Liver (tissue), 9 donors: ENCODE measurements around the gene TMIE. TPM values are rescaled to one million over a fixed set of nuclear protein-coding genes. Genes with fewer than 3 reads are reported as not detected.
A peak's percentile ranks its signal among the peaks of the same experiment; 100 is the strongest.

ENCODE experiments used
- DNase-seq: peaks from one replicate; pipeline ENCODE4 v3.0.0-alpha.2; 2017; ENCODE audit warnings: low spot score
- H3K27ac ChIP-seq, 2 donors: one replicate each; pipeline ENCODE4 v1.7.0; 2013; ENCODE audit warnings: inconsistent platforms in 2 of 2, low read length in 2 of 2, control low read depth in 1 of 2, low read depth in 1 of 2, mild to moderate bottlenecking in 1 of 2
- H3K27me3 ChIP-seq, 4 donors: one replicate each; pipeline versions ENCODE4 v1.6.1 to v1.7.0; 2013; ENCODE audit warnings: low read length in 3 of 4, inconsistent platforms in 1 of 4, mild to moderate bottlenecking in 1 of 4, moderate library complexity in 1 of 4; ENCODE audit not compliant: control insufficient read depth in 4 of 4, insufficient read depth in 4 of 4
- H3K36me3 ChIP-seq, 4 donors: one replicate each; pipeline versions ENCODE4 v1.6.1 to v1.7.0; 2013; ENCODE audit warnings: low read length in 3 of 4, mild to moderate bottlenecking in 3 of 4, low read depth in 1 of 4, moderate library complexity in 1 of 4; ENCODE audit not compliant: control insufficient read depth in 4 of 4, insufficient read depth in 3 of 4
- H3K4me1 ChIP-seq, 4 donors: one replicate each; pipeline versions ENCODE4 v1.6.1 to v1.7.0; 2013; ENCODE audit warnings: low read length in 3 of 4, mild to moderate bottlenecking in 3 of 4, moderate library complexity in 1 of 4; ENCODE audit not compliant: control insufficient read depth in 4 of 4, insufficient read depth in 4 of 4
- H3K4me3 ChIP-seq, 3 donors: one replicate each; pipeline versions ENCODE4 v1.6.1 to v1.7.0; 2013; ENCODE audit warnings: low read length in 3 of 3, control low read depth in 1 of 3, low read depth in 1 of 3, mild to moderate bottlenecking in 1 of 3
- H3K9ac ChIP-seq, 2 donors: one replicate each; pipeline ENCODE4 v1.7.0; 2013; ENCODE audit warnings: low read length in 2 of 2, mild to moderate bottlenecking in 2 of 2, moderate library complexity in 2 of 2, control low read depth in 1 of 2, low read depth in 1 of 2
- H3K9me3 ChIP-seq, 4 donors: one replicate each; pipeline versions ENCODE4 v1.6.1 to v1.7.0; 2013; ENCODE audit warnings: low read length in 3 of 4; ENCODE audit not compliant: control insufficient read depth in 4 of 4
- EGR1 ChIP-seq, 2 donors: IDR thresholded peaks; 2 replicates each; pipeline ENCODE4 v1.6.1; 2016 to 2018; ENCODE audit warnings: antibody characterized with exemption in 2 of 2, low read depth in 2 of 2
- FOXA2 ChIP-seq: IDR thresholded peaks from 2 replicates; pipeline ENCODE4 v1.6.1; 2016; ENCODE audit warnings: antibody characterized with exemption
- GABPA ChIP-seq, 2 donors: IDR thresholded peaks in 1 of 2; conservative IDR thresholded peaks in 1 of 2; 2 replicates each; pipeline ENCODE4 v1.6.1; 2016; ENCODE audit warnings: antibody characterized with exemption in 2 of 2, mild to moderate bottlenecking in 1 of 2, moderate library complexity in 1 of 2
- HNF4A ChIP-seq, 2 donors: conservative IDR thresholded peaks; 2 replicates each; pipeline ENCODE4 v1.6.1; 2016; ENCODE audit warnings: antibody characterized with exemption in 2 of 2, mild to moderate bottlenecking in 2 of 2
- MAX ChIP-seq: IDR thresholded peaks from 2 replicates; pipeline ENCODE4 v1.6.1; 2016; ENCODE audit warnings: antibody characterized with exemption
- NR2F2 ChIP-seq: IDR thresholded peaks from 2 replicates; pipeline ENCODE4 v1.6.1; 2016; ENCODE audit warnings: antibody characterized with exemption
- RAD21 ChIP-seq, 2 donors: IDR thresholded peaks; 2 replicates each; pipeline ENCODE4 v1.6.1; 2016; ENCODE audit warnings: antibody characterized with exemption in 2 of 2, mild to moderate bottlenecking in 2 of 2
- RXRA ChIP-seq, 2 donors: IDR thresholded peaks; 2 replicates each; pipeline ENCODE4 v1.6.1; 2017 to 2018; ENCODE audit warnings: antibody characterized with exemption in 2 of 2, mild to moderate bottlenecking in 1 of 2
- SP1 ChIP-seq: IDR thresholded peaks from 2 replicates; pipeline ENCODE4 v1.6.1; 2018; ENCODE audit warnings: antibody characterized with exemption, mild to moderate bottlenecking
- YY1 ChIP-seq: IDR thresholded peaks from 2 replicates; pipeline ENCODE4 v1.6.1; 2016; ENCODE audit warnings: antibody characterized with exemption, mild to moderate bottlenecking
- ZBTB33 ChIP-seq: IDR thresholded peaks from 2 replicates; pipeline ENCODE4 v1.6.1; 2016; ENCODE audit warnings: antibody characterized with exemption
- WGBS: extraction: QIAGEN DNeasy Blood & Tissue Kit; methylation state at CpG from one replicate; pipeline ENCODE4 v1.1.7; 2013; 5-methylcytosine and 5-hydroxymethylcytosine counted together
- polyA plus RNA-seq, 2 donors: library from polyadenylated mRNA; stranded (reverse) in 1 of 2; unstranded in 1 of 2; fragments of 200-250 nt in 1 of 2; fragments of >200 nt in 1 of 2; fragmentation: Nextera tagmentation in 1 of 2; extraction: Ambion mirVana in 1 of 2; gene quantifications; one replicate each; pipeline versions ENCODE4 v1.2.1 to v1.2.3, GENCODE V29; 2013 to 2015
- total RNA-seq, 2 donors: library from RNA; depleted of rRNA; stranded (reverse); fragments of >200 nt; gene quantifications; one replicate each; pipeline ENCODE4 v1.2.3, GENCODE V29; 2014
- TF ChIP-seq, protein P1 (sequence below): IDR thresholded peaks from 2 replicates; pipeline ENCODE4 v1.6.1; 2016; ENCODE audit warnings: antibody characterized with exemption, mild to moderate bottlenecking
- donor health status: healthy.
- donor health status: healthy.
- donor health status: healthy.
- donor health status: healthy.
- donor health status: healthy.

The TMIE gene
- total and polyA plus RNA-seq, 4 donors, result 0.13 to 0.26 (median 0.15) TPM

DNA sequence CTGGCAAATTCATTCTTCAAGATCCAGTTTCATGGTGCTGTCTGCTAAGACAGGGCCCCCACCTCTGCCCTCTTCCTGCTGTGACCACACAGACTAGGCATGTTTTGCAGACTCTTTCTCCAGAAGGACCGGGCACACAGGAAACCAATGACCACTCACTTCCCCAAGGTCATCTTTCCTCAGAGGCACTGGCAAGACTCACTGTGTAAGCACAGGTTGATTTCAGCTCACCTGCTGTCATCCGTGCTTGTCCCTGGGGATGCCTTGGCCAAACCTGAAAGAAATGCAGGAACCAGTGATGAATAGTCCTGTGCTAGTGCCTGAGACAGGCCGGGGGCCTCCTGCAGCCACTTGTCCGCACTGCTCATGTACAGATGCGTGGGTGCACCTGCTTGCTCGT lies 41.2 kb upstream of the TMIE start:
- no peak overlapping the region for H3K27ac ChIP-seq
- H3K36me3 ChIP-seq, result no peaks in the 10 kb centered on the region
- peaks cover 4 to 19% (median 14%) of the 10 kb centered on the region in 4 donors for H3K4me1 ChIP-seq
- TF ChIP-seq EGR1 (IDR thresholded peaks at IDR 0.05; ENCODE audit: low read depth in 2 of 2) (no peak), RAD21 (IDR thresholded peaks at IDR 0.05) (no peak), NR2F2 (no peak), MAX (no peak), SP1 (no peak), HNF4A (conservative IDR thresholded peaks at IDR 0.05) (no peak), RXRA (IDR thresholded peaks at IDR 0.05) (no peak), GABPA (IDR thresholded peaks at IDR 0.05 in 1 of 2, conservative IDR thresholded peaks at IDR 0.05 in 1 of 2) (no peak)
- TF ChIP-seq, protein P1, sequence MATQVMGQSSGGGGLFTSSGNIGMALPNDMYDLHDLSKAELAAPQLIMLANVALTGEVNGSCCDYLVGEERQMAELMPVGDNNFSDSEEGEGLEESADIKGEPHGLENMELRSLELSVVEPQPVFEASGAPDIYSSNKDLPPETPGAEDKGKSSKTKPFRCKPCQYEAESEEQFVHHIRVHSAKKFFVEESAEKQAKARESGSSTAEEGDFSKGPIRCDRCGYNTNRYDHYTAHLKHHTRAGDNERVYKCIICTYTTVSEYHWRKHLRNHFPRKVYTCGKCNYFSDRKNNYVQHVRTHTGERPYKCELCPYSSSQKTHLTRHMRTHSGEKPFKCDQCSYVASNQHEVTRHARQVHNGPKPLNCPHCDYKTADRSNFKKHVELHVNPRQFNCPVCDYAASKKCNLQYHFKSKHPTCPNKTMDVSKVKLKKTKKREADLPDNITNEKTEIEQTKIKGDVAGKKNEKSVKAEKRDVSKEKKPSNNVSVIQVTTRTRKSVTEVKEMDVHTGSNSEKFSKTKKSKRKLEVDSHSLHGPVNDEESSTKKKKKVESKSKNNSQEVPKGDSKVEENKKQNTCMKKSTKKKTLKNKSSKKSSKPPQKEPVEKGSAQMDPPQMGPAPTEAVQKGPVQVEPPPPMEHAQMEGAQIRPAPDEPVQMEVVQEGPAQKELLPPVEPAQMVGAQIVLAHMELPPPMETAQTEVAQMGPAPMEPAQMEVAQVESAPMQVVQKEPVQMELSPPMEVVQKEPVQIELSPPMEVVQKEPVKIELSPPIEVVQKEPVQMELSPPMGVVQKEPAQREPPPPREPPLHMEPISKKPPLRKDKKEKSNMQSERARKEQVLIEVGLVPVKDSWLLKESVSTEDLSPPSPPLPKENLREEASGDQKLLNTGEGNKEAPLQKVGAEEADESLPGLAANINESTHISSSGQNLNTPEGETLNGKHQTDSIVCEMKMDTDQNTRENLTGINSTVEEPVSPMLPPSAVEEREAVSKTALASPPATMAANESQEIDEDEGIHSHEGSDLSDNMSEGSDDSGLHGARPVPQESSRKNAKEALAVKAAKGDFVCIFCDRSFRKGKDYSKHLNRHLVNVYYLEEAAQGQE, result no peak
- 91% methylated on average over 6 of the region's 6 CpGs for WGBS
- H3K9me3 ChIP-seq, result no peaks in the 10 kb centered on the region
- DNase-seq, result peak; percentile 16
- H3K9ac ChIP-seq, result no peak overlapping the region
- no peaks in the 10 kb centered on the region for H3K27me3 ChIP-seq
- no peak overlapping the region for H3K4me3 ChIP-seq

GRCh38 chr3:46660543-46661523 lies 40.4 kb upstream of the TMIE start:
- TF ChIP-seq HNF4A (conservative IDR thresholded peaks at IDR 0.05) (peak in 1 of 2 donors; percentile 53), FOXA2 (peak; percentile 4), RAD21 (IDR thresholded peaks at IDR 0.05) (peak; percentile 19 to 44), MAX (peak; percentile 84), GABPA (IDR thresholded peaks at IDR 0.05 in 1 of 2, conservative IDR thresholded peaks at IDR 0.05 in 1 of 2) (no peak), YY1 (no peak), ZBTB33 (no peak), RXRA (IDR thresholded peaks at IDR 0.05) (peak in 1 of 2 donors; percentile 80)
- Histone ChIP-seq H3K4me3 (no peak overlapping the region), H3K9ac (no peak overlapping the region)

More at GRCh38 chr3:46660543-46661523, 40.4 kb upstream of the TMIE start:
- Histone ChIP-seq H3K4me1 (peaks cover 4 to 22% (median 16%) of the 10 kb centered on the region in 4 donors), H3K27ac (no peak overlapping the region), H3K9me3 (no peaks in the 10 kb centered on the region), H3K27me3 (no peaks in the 10 kb centered on the region), H3K36me3 (no peaks in the 10 kb centered on the region)
- DNase-seq, result peak; percentile 27
- 54% methylated on average over 9 of the region's 9 CpGs for WGBS
